Epithelial cell of prostate (primary cell): Measurements from ENCODE around the gene MICU1.
"Not testable (repeated sequence)": the region's sequence is repeated elsewhere in the genome, so short reads cannot be mapped to it uniquely, and the experiment has no call there.

Experiments used
- DNase-seq: peaks from one replicate; pipeline ENCODE4 v3.0.0-alpha.2; 2011; ENCODE audit warnings: low read depth, low spot score
- H3K27ac ChIP-seq: fragments of 450-650 bp; 2 replicates; pipeline ENCODE4 v1.5.1; 2017; ENCODE audit warnings: mild to moderate bottlenecking

The MICU1 gene

DNA sequence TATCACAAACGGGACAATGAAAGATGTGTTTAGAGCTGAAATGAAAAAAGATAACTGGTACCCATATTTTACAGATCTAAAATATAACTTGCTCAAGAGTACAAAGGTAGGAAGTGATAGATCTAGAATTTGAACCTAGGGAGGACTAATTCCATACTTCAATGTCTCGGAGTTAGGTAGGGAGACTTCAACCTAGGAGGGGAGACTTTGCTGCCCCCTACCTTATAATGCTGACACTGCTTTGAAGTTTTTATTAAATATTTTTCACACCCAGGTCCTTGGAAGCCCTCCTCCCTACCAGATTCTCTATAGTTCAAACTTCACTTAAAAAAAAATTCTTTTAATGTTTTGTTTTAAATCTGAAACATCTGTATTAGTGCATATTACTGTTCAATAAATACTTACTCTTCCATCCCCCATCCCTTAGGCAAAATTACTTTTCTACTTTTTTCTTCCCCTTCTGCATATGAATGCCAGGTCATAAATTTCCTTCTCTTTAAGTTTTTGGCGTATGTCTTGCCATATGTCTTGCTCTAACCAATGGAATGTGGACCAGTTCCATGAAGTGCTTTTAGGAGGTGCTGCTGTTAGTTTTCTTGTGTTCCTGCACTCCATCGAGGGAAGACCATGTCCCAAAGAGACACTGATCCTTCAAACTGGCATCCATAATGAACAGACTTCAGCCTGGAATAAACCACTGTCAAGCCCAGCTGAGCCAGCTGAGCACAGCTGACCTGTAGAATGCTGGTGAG is 57.8 kb downstream of the MICU1 start:
- H3K27ac ChIP-seq, result peak overlapping the region; percentile 41
- DNase-seq, result no peak

DNA sequence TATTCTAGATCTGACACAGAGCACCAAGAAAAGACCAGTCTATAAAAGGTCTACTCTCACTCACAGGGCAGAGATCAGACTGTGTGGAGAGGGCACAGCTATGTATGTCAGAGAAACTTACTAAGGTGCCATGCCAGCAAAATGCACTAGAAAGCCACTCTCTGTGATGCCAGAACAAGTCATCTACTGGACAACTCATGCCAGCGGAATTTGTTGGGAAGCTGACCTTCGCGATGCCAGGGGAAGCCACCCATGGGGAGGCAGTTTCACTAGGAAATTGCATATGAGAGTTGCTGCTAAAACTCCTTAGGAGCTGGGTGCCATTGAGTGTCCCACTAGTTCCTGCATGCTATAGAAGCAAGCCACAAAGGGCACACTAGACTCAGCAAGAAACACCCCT is 58.5 kb downstream of the MICU1 start:
- DNase-seq, result peak; percentile 14
- H3K27ac ChIP-seq, result peak overlapping the region; percentile 41

DNA sequence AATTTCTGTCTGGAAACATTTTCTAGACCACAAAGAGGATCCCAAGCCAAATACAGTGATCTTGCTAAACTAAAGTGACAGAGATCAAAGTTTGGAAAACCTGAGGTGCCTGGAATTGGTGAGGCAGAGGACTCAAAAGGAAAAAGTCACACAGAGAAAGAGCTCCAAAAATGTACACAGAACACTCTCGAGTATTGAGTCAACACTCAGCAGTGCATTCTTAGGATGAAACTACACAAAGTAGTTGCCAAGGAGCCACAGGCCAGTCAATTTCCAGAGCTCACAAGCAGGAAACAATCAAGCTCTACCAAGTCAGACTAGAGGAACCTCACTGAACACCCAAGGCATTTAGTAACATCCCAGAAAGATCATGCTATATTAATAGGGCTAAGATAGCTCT is 61.3 kb downstream of the MICU1 start:
- DNase-seq, result no peak
- no peak overlapping the region for H3K27ac ChIP-seq

DNA sequence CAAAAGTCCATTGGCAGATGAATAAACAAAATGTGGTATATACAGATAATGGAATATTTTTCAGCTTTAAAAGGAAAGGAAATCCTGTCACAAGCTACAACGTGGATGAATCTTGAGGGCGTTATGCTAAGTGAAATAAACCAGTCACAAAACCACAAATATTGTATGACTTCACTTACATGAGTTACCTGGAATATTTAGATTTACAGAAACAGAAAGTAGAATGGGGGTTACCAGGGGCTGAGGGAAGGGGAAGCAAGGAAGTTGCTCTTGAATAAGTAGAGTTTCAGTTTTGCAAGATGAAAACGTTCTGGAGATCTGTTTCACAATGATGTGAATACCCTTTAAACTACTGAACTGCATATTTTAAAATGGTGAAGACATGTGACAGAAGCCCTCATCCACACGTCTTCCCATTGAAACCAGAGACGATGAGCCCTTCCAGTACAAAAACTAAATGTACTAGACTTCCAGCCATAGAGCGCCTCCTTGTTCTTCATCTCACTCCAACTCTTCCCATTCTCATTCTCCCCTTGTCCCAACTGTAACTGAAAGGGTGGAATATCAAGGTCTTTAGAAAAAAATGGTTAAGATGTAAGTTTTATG is 62.4 kb downstream of the MICU1 start:
- no peak for DNase-seq
- no peak overlapping the region for H3K27ac ChIP-seq

DNA sequence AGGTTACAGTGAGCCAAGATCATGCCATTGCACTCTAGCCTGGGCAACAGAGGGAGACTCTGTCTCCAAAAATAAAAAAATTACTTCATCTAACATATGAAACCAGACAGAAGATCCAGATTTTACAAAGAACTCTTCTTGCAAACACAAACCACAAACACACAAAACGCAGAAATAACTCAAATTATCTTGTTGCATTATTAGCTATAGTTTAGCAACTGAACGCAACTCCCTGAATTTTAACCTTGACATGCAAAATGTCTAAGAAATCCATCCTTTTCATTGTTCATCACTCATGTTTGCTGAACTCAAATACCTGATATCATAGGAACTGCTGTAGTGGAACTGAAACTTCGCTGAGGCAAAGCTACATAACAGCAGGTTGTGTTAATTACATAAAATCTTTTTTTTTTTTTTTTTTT is 64.1 kb downstream of the MICU1 start:
- no peak overlapping the region for H3K27ac ChIP-seq
- DNase-seq, result no peak

DNA sequence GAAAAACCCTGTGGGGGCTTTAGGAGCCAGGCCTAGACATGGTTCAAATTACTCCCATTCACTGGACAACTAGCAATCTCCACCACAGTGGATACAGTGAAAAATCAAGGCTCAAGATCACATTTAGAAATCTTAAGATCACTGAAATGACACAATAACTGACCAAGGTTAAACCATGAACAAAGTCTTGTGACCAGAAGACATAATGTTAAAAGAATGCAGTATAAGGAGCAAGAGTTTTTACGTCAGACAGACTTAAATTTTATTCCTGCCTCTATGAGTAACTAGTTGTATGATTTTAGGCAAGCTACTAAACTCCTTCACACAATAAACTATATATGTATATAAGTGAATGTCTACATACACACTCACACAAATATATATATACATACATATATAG is 68.5 kb downstream of the MICU1 start:
- no peak overlapping the region for H3K27ac ChIP-seq
- DNase-seq, result no peak

DNA sequence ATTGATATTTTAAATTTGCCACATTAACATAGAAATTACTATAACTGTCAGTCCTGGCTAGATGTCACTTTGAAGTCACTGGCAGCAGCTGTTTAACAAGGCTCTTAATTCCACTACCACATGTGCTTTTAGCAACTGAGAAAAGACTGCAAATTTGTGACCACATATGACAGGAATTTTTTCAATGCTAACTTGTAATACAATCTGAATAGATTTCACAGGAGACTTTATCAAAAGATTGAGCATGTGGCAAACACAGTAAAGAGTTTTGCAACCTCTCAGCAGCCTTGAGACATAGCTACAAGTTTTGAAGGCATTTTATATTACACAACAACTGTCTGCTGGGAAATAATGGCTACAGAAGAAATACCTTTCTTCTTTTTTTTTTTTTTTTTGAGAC is 73.0 kb downstream of the MICU1 start:
- no peak for DNase-seq
- no peak overlapping the region for H3K27ac ChIP-seq

DNA sequence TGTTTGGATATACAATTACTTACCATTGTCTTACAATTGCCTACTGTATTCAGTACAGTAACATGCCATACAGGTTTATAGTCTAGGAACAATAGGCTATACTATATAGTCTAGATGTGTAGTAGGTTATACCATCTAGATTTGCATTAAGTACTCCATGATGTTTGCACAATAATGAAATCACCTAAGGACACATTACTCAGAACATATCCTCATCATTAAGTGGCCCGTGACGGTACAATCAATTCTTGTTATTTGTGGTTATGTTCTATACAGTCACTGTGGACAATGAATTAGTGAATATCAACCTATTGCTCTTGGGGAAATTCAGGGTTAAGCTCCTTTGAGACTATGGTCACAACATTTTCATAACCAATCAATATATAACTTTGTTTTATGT is 75.6 kb downstream of the MICU1 start:
- H3K27ac ChIP-seq, result no peak overlapping the region

DNA sequence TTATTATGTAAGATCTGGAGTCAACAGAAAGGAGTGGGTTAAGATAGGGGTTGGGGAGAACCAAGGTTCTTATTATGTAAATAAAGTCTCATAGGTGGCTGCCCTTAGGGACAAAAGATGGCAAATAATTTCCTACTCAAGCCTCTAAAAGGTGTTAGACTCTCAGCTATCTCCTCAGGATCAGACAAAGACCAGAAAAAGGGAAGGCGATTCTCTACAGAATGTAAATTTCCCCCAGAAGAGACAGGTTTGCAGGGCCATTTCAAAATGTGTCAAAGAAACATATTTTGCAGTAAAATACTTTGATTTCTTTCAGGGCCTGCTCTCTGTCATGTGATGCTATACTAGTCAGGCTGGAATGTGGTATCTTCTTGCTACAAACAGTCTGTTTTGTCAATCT is 80.3 kb downstream of the MICU1 start:
- no peak for DNase-seq
- no peak overlapping the region for H3K27ac ChIP-seq

More for the DNA sequence above, 75.6 kb downstream of the MICU1 start:
- DNase-seq, result no peak

DNA sequence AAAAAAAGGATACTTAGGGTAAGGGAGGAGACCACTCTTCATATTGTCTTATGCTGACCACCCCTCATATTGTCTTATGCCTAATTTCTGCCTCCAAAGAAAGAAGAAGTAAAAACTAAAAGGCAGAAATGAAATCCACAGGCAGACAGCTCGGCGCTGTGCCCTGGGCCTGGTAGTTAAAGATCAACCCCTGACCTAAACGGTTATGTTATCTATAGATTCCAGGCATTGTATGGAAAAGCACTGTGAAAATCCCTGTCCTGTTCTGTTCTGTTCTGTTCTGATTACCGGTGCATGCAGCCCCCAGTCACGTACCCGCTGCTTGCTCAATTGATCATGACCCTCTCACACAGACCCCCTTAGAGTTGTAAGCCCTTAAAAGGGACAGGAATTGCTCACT is 82.0 kb downstream of the MICU1 start:
- H3K27ac ChIP-seq, DNase-seq: not testable (repeated sequence)

DNA sequence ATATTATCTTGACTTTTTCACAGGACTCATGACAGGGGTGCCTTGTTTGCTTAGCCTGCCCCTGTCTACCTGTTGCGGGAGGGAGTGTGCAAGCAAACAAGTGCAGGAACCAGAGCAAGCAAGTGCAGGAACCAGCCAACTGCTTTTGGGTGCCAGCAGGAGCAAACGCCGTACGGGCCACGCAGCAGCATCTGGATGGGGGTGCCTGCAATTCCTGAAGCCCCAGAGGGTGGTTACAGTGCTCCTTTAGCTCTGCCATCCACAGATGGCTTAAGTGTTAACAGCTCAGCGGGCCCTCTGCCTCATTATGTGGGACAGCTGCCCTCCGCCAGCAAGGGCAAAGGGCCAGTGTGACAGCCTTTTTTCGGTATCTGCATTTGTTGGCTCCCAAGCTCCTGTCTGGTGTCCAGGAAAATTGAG is 83.5 kb downstream of the MICU1 start:
- H3K27ac ChIP-seq, result no peak overlapping the region
- no peak for DNase-seq

DNA sequence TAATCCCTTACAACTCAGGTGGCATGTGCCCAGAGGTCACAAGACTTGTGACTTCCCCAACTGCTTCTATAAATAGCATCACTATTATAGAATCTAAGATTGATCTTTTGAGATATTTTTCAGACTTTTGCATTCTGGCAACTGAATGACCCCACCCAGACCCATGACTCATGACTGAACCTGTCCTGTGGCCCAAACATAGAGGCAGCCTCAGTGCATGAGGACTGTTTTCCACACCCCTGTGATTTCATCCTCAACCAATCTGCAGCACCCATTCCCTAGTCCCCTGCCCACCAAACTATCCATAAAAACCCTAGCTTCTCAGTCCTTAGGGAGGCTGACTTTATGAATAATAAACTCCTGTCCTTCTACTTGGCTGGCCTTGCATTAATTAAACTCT is 84.5 kb downstream of the MICU1 start:
- no peak for DNase-seq
- no peak overlapping the region for H3K27ac ChIP-seq

DNA sequence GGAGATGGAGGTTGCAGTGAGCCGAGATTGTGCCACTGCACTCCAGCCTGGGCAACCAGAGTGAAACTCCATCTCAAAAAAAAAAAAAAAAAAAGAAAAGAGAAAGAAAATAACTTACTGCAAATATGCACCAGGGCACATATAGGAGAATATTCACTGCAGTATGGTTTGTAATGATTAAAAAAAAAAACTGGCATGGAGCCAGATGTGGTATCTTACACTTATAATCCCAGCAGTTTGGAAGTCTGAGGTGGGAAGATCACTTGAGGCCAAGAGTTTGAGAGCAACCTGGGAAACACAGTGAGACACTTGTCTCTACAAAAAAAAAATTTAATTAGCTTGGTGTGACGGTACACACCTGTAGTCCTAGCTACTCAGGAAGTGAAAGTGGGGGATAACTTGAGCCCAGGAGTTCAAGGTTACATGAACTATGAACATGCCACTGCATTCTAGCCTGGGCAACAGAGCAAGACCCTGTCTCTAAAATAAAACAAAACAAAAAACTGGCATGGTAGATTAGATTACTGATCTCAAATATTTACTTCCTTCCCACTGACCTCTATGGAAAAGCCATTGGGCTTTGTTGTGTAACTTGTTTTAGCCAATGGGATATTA is 85.6 kb downstream of the MICU1 start:
- DNase-seq, result no peak
- no peak overlapping the region for H3K27ac ChIP-seq

DNA sequence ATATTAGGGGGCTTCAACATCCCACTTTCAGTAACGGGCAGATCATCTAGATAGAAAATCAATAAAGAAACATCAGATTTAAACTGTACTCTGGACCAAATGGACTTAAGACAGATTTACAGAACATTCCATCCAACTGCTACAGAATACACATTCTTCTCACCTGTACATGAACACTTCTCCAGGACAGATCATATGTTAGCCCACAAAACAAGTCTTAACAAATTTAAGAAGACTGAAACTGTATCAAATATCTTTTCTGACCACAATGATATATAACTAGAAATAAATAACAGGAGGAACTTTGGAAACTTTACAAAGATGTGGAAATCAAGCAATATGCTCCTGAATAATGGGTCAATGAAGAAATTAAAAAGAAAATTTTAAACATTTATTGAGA is 86.7 kb downstream of the MICU1 start:
- no peak overlapping the region for H3K27ac ChIP-seq
- DNase-seq, result peak; percentile 22

DNA sequence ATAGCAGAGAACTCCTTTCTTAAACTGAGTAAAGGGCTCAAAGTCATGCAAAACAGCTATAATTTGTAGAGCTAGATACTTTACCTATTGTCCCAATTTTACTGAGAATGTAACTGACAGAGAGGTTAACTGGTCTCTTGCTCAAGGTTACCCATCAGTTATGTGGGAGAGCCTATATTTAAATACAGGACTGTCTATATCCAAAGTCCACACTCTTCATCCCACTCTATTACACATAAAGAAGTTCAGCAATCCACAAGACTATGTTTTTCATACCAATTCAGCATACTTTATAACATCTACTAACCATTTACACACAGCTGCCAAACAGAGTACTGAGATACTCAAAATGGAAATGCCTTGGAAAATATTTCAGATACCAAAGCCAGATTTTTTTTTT is 100.2 kb downstream of the MICU1 start:
- H3K27ac ChIP-seq, result no peak overlapping the region
- no peak for DNase-seq

DNA sequence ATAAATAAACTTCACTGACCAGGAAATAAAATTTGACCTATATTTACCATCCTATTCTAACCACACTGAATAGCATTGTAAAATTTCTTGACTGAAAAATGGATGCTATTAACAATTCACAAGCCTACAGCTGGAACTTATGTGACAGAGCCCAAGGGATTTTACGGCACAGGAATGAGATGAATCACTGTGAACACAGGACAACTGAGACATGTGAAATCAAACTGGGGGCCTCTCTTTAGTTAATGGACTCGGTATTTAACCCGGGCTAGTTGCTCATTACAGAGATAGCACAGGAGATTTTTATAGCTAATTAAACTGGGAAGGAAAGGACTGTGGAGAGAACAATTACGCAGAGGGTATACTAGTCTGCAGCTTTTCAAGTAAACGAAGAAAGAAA is 100.6 kb downstream of the MICU1 start:
- DNase-seq, result peak; percentile 8
- H3K27ac ChIP-seq, result no peak overlapping the region

DNA sequence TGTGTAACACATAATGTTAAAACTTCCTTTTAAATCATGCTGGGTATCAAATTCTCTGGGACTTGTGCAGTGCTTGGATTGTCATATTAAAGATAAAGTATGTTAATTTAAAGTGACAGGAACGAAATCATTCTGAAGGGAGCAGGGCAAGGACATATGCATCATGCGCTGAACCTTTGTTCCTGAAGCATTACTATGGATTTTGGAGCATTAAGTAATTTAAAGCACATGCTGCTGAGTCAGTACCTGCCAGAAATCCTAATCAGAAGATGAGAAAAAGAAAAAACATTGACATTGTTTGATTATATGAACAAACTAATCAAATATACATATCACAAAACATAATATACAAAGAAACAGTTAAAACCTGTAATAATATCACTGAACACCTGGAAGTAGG is 101.4 kb downstream of the MICU1 start:
- no peak for DNase-seq
- no peak overlapping the region for H3K27ac ChIP-seq

DNA sequence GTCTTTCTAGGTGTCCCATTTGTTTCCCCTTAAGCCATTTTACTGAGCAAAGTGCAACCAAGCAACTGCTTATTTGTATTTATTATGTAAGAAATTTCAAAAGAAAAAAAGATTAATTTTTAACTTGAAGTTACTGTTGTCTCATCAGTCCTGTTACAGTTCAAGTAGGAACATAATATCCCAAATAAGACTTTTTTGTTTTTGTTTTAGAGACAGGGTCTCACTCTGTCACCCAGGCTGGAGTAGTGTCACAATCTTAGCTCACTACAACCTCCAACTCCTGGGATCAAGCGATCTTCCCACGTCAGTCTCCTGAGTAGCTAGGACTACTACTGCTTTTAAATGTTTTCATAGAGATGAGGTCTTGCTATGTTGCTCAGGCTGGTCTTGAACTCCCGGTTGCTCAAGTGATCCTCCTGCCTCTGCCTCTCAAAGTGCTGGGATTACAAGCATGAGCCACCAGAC is 101.9 kb downstream of the MICU1 start:
- no peak overlapping the region for H3K27ac ChIP-seq
- DNase-seq, result no peak

DNA sequence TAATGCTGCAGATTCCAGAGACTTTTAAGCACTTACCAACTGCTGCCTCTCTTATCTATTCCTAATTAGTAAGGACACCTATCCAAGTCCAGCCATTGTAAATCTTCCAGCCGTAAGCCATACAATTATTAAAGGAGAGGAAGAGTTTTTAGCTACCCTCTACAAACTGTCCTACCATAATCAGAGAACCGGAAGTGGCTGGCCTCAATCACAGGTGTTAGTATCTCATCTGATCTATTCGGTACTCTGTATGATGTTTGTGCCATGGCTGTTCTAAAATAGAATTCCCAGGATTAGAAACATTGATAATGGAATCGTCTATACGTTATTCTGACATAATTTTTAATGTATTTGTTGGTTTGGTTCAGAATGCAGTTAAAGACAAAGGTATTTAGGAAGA is 102.8 kb downstream of the MICU1 start:
- no peak for DNase-seq
- H3K27ac ChIP-seq, result no peak overlapping the region

DNA sequence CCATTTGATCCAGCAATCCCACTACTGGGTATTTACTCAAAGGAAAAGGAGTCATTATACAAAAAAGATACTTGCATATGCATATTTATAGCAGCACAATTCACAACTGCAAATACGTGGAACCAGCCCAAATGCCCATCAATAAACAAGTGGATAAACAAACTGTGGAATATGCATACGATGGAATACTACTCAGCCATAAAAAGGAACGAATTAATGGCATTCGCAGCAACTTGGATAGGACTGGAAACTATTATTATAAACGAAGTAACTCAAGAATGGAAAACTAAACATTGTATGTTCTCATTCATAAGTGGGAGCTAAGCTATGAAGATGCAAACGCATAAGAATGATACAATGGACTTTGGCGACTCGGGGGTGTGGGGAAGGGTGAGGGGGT is 108.6 kb downstream of the MICU1 start:
- no peak overlapping the region for H3K27ac ChIP-seq
- no peak for DNase-seq

DNA sequence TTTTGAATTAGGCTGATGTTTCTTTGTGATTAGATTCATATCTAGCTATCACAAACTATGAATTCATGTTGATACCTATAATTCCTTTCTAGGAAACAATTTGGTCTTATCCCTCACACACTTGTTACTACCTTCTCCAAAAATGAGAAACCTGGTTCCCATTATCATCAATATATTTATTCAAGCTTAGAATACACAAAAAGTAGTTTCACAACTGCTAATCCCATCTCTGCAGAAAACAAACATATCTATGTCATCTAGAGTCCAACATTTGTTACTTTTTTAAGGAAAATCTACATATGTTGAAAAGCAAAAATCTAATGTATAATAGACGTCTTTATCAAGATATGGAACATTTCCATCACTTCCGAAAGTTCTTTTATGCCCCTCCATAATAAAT is 110.4 kb downstream of the MICU1 start:
- H3K27ac ChIP-seq, result no peak overlapping the region

DNA sequence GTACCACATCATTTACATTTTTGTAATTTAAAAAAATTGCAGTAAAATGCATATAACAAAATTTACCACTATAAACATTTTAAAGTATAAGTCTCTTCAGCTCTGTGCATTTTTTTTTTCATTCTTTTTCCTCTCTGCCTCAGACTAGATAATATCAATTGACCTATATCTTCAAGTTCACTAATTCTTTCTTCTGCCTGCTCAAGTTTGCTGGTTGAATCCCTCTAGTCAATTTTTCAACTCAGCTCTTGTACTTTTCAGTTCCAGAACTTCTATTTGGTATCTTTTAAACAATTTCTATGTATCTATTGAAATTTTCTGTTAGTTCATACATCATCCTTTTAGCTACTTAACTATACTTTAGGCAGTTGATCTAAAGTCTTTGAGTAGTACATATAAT is 112.0 kb downstream of the MICU1 start:
- no peak overlapping the region for H3K27ac ChIP-seq
- no peak for DNase-seq

More for the DNA sequence above, 110.4 kb downstream of the MICU1 start:
- DNase-seq, result no peak
